Non-pigmented ciliary epithelial cell (primary cell): ENCODE data around the gene TEAD2.

Source experiments
- DNase-seq: peaks from one replicate; pipeline ENCODE4 v3.0.0-alpha.2; 2010; ENCODE audit warnings: low read depth

TEAD2 gene

GRCh38 chr19:49362048-49362928 is at the start of gene TEAD2:
Gene TEAD2, minus strand, starts transcription at chr19:49362416. Its CDS starts 2,341 bp downstream, at chr19:49360075.
- DNase-seq: no peak

GRCh38 chr19:49411681-49412326 is 49.6 kb upstream of the TEAD2 start:
- DNase-seq: no peak

- no peak for DNase-seq
Observed at GRCh38 chr19:49409441-49410029, 47.3 kb upstream of the TEAD2 start.

- no peak for DNase-seq
Observed at GRCh38 chr19:49408816-49409440, 46.7 kb upstream of the TEAD2 start.

GRCh38 chr19:49407482-49408015 is 45.3 kb upstream of the TEAD2 start:
- DNase-seq: no peak

- no peak for DNase-seq
Observed at GRCh38 chr19:49407079-49407478, 44.9 kb upstream of the TEAD2 start.

- DNase-seq: no peak
Observed at GRCh38 chr19:49403404-49404187, 41.4 kb upstream of the TEAD2 start.

- DNase-seq: no peak
Observed at GRCh38 chr19:49400029-49400428, 37.8 kb upstream of the TEAD2 start.

- DNase-seq: no peak
Observed at GRCh38 chr19:49398931-49399330, 36.7 kb upstream of the TEAD2 start.

GRCh38 chr19:49398001-49398615 is 35.9 kb upstream of the TEAD2 start:
- no peak for DNase-seq

GRCh38 chr19:49396738-49397505 is 34.7 kb upstream of the TEAD2 start:
- no peak for DNase-seq

GRCh38 chr19:49395581-49396407 is 33.6 kb upstream of the TEAD2 start:
- no peak for DNase-seq

- no peak for DNase-seq
Observed at GRCh38 chr19:49393881-49394280, 31.7 kb upstream of the TEAD2 start.

GRCh38 chr19:49391581-49392399 is 29.6 kb upstream of the TEAD2 start:
- DNase-seq: peak; percentile 19

- DNase-seq: no peak
Observed at GRCh38 chr19:49390929-49391359, 28.7 kb upstream of the TEAD2 start.

- no peak for DNase-seq
Observed at GRCh38 chr19:49390131-49390928, 28.1 kb upstream of the TEAD2 start.

- DNase-seq: no peak
Observed at GRCh38 chr19:49389406-49389805, 27.2 kb upstream of the TEAD2 start.
